ENCODE results near the gene ASB7.

ASB7 gene

GRCh38 chr15:100691321-100691720, 88.9 kb downstream of the ASB7 start:
- no peaks in the 10 kb centered on the region for H3K27me3 ChIP-seq (ENCODE audit: insufficient read depth, low read length)
- H3K27ac ChIP-seq (ENCODE audit: low read depth, low read length), result no peak overlapping the region
- no peak overlapping the region for H3K4me3 ChIP-seq (ENCODE audit: low read depth, low read length)
- H3K79me2 ChIP-seq (ENCODE audit: control insufficient read depth, insufficient read depth, low read length, unreplicated experiment), result no peaks in the 10 kb centered on the region
- H2AFZ ChIP-seq (ENCODE audit: low read length, unreplicated experiment), result no peak overlapping the region
- H3K36me3 ChIP-seq (ENCODE audit: insufficient read depth, low read length), result no peaks in the 10 kb centered on the region
- peaks cover 38% of the 10 kb centered on the region for H3K4me1 ChIP-seq (ENCODE audit: control insufficient read depth, insufficient read depth, low read length, unreplicated experiment)

GRCh38 chr15:100692246-100692645, 89.9 kb downstream of the ASB7 start:
- Histone ChIP-seq H3K36me3 (ENCODE audit: insufficient read depth, low read length) (no peaks in the 10 kb centered on the region), H3K4me3 (ENCODE audit: low read depth, low read length) (no peak overlapping the region; the same call in 1 of the 2 replicates), H3K27ac (ENCODE audit: low read depth, low read length) (peak overlapping the region; percentile 44), H3K4me1 (ENCODE audit: control insufficient read depth, insufficient read depth, low read length, unreplicated experiment) (peaks cover 32% of the 10 kb centered on the region), H3K79me2 (ENCODE audit: control insufficient read depth, insufficient read depth, low read length, unreplicated experiment) (no peaks in the 10 kb centered on the region), H3K27me3 (ENCODE audit: insufficient read depth, low read length) (no peaks in the 10 kb centered on the region), H2AFZ (ENCODE audit: low read length, unreplicated experiment) (no peak overlapping the region)

- Histone ChIP-seq H3K36me3 (ENCODE audit: insufficient read depth, low read length) (no peaks in the 10 kb centered on the region), H3K4me3 (ENCODE audit: low read depth, low read length) (no peak overlapping the region), H2AFZ (ENCODE audit: low read length, unreplicated experiment) (no peak overlapping the region), H3K4me1 (ENCODE audit: control insufficient read depth, insufficient read depth, low read length, unreplicated experiment) (peaks cover 31% of the 10 kb centered on the region), H3K27ac (ENCODE audit: low read depth, low read length) (peak overlapping the region; percentile 44), H3K79me2 (ENCODE audit: control insufficient read depth, insufficient read depth, low read length, unreplicated experiment) (no peaks in the 10 kb centered on the region), H3K27me3 (ENCODE audit: insufficient read depth, low read length) (no peaks in the 10 kb centered on the region)
Measured at GRCh38 chr15:100692671-100693070, 90.3 kb downstream of the ASB7 start.

- Histone ChIP-seq H3K27me3 (ENCODE audit: insufficient read depth, low read length) (no peaks in the 10 kb centered on the region), H3K4me1 (ENCODE audit: control insufficient read depth, insufficient read depth, low read length, unreplicated experiment) (peaks cover 23% of the 10 kb centered on the region), H2AFZ (ENCODE audit: low read length, unreplicated experiment) (no peak overlapping the region), H3K79me2 (ENCODE audit: control insufficient read depth, insufficient read depth, low read length, unreplicated experiment) (no peaks in the 10 kb centered on the region), H3K4me3 (ENCODE audit: low read depth, low read length) (no peak overlapping the region), H3K36me3 (ENCODE audit: insufficient read depth, low read length) (no peaks in the 10 kb centered on the region), H3K27ac (ENCODE audit: low read depth, low read length) (no peak overlapping the region)
Measured at GRCh38 chr15:100693451-100693850, 91.1 kb downstream of the ASB7 start.

- Histone ChIP-seq H3K27me3 (ENCODE audit: insufficient read depth, low read length) (no peaks in the 10 kb centered on the region), H3K27ac (ENCODE audit: low read depth, low read length) (peak overlapping the region; percentile 29; the same call in 1 of the 2 replicates), H3K4me1 (ENCODE audit: control insufficient read depth, insufficient read depth, low read length, unreplicated experiment) (peaks cover 19% of the 10 kb centered on the region)
Measured at GRCh38 chr15:100694381-100695021, 92.1 kb downstream of the ASB7 start.

GRCh38 chr15:100695048-100695447, 92.7 kb downstream of the ASB7 start:
- peak overlapping the region; percentile 29; the same call in 1 of the 2 replicates for H3K27ac ChIP-seq (ENCODE audit: low read depth, low read length)
- H2AFZ ChIP-seq (ENCODE audit: low read length, unreplicated experiment), result peak overlapping the region; percentile 35
- H3K4me1 ChIP-seq (ENCODE audit: control insufficient read depth, insufficient read depth, low read length, unreplicated experiment), result peaks cover 19% of the 10 kb centered on the region

More at GRCh38 chr15:100694381-100695021, 92.1 kb downstream of the ASB7 start:
- Histone ChIP-seq H3K36me3 (ENCODE audit: insufficient read depth, low read length) (no peaks in the 10 kb centered on the region), H3K4me3 (ENCODE audit: low read depth, low read length) (no peak overlapping the region), H2AFZ (ENCODE audit: low read length, unreplicated experiment) (peak overlapping the region; percentile 35), H3K79me2 (ENCODE audit: control insufficient read depth, insufficient read depth, low read length, unreplicated experiment) (no peaks in the 10 kb centered on the region)

GRCh38 chr15:100696452-100696851, 94.1 kb downstream of the ASB7 start:
- peaks cover 19% of the 10 kb centered on the region for H3K4me1 ChIP-seq (ENCODE audit: control insufficient read depth, insufficient read depth, low read length, unreplicated experiment)
- no peak overlapping the region for H2AFZ ChIP-seq (ENCODE audit: low read length, unreplicated experiment)
- no peaks in the 10 kb centered on the region for H3K79me2 ChIP-seq (ENCODE audit: control insufficient read depth, insufficient read depth, low read length, unreplicated experiment)
- no peaks in the 10 kb centered on the region for H3K36me3 ChIP-seq (ENCODE audit: insufficient read depth, low read length)
- no peaks in the 10 kb centered on the region for H3K27me3 ChIP-seq (ENCODE audit: insufficient read depth, low read length)
- no peak overlapping the region for H3K4me3 ChIP-seq (ENCODE audit: low read depth, low read length)
- no peak overlapping the region for H3K27ac ChIP-seq (ENCODE audit: low read depth, low read length)

More at GRCh38 chr15:100695048-100695447, 92.7 kb downstream of the ASB7 start:
- Histone ChIP-seq H3K79me2 (ENCODE audit: control insufficient read depth, insufficient read depth, low read length, unreplicated experiment) (no peaks in the 10 kb centered on the region), H3K36me3 (ENCODE audit: insufficient read depth, low read length) (no peaks in the 10 kb centered on the region), H3K4me3 (ENCODE audit: low read depth, low read length) (no peak overlapping the region), H3K27me3 (ENCODE audit: insufficient read depth, low read length) (no peaks in the 10 kb centered on the region)
